Measurements from ENCODE around the gene STARD13. TPM values are rescaled to one million over a fixed set of nuclear protein-coding genes. Genes with fewer than 3 reads are reported as not detected.
"Not testable (repeated sequence)": the region's sequence is repeated elsewhere in the genome, so short reads cannot be mapped to it uniquely, and the experiment has no call there.

STARD13 gene
- total RNA-seq, 1 donor: 28.2 TPM

GRCh38 chr13:33178209-33178840, 107.2 kb downstream of the STARD13 start:
- Histone ChIP-seq H3K4me2 (ENCODE audit: insufficient read depth, low read length) (no peak overlapping the region), H3K9me3 (ENCODE audit: low read depth, low read length) (no peaks in the 10 kb centered on the region), H2AFZ (ENCODE audit: low read length) (no peak overlapping the region), H3K79me2 (ENCODE audit: insufficient read depth, low read length) (peaks cover 92% of the 10 kb centered on the region), H3K4me3 (ENCODE audit: insufficient read depth, low read length) (no peak overlapping the region), H3K27ac (ENCODE audit: low read depth, low read length) (no peak overlapping the region), H3K27me3 (ENCODE audit: insufficient read depth, low read length) (no peaks in the 10 kb centered on the region), H3K4me1 (ENCODE audit: insufficient read depth, low read length) (peaks cover 26% of the 10 kb centered on the region), H3K36me3 (ENCODE audit: insufficient read depth, low read length) (peaks cover 22% of the 10 kb centered on the region), H4K20me1 (ENCODE audit: insufficient read depth, low read length) (no peaks in the 10 kb centered on the region)
- TF ChIP-seq CTCF (IDR thresholded peaks at IDR 0.05; ENCODE audit: extremely low read depth, low read depth, low read length): no peak
- DNase-seq (ENCODE audit: insufficient read length, low spot score, missing footprints): no peak

GRCh38 chr13:33177340-33178208, 108.0 kb downstream of the STARD13 start:
- not testable (repeated sequence) for H3K27me3 ChIP-seq (ENCODE audit: insufficient read depth, low read length); H3K9me3 ChIP-seq (ENCODE audit: low read depth, low read length); DNase-seq (ENCODE audit: insufficient read length, low spot score, missing footprints); H4K20me1 ChIP-seq (ENCODE audit: insufficient read depth, low read length); H3K4me2 ChIP-seq (ENCODE audit: insufficient read depth, low read length); H3K4me3 ChIP-seq (ENCODE audit: insufficient read depth, low read length); H2AFZ ChIP-seq (ENCODE audit: low read length)
- Histone ChIP-seq H3K4me1 (ENCODE audit: insufficient read depth, low read length) (peaks cover 25% of the 10 kb centered on the region), H3K27ac (ENCODE audit: low read depth, low read length) (peak overlapping the region; percentile 37), H3K36me3 (ENCODE audit: insufficient read depth, low read length) (peaks cover 22% of the 10 kb centered on the region), H3K79me2 (ENCODE audit: insufficient read depth, low read length) (peaks cover 91% of the 10 kb centered on the region)

GRCh38 chr13:33176526-33176925, 109.0 kb downstream of the STARD13 start:
- Histone ChIP-seq H4K20me1 (ENCODE audit: insufficient read depth, low read length) (no peaks in the 10 kb centered on the region), H3K4me1 (ENCODE audit: insufficient read depth, low read length) (peaks cover 25% of the 10 kb centered on the region), H3K79me2 (ENCODE audit: insufficient read depth, low read length) (peaks cover 89% of the 10 kb centered on the region)

GRCh38 chr13:33175991-33176390, 109.6 kb downstream of the STARD13 start:
- H3K27ac ChIP-seq (ENCODE audit: low read depth, low read length): peak overlapping the region; percentile 53
- H3K4me3 ChIP-seq (ENCODE audit: insufficient read depth, low read length): no peak overlapping the region
- H3K9me3 ChIP-seq (ENCODE audit: low read depth, low read length): no peaks in the 10 kb centered on the region
- peaks cover 25% of the 10 kb centered on the region for H3K4me1 ChIP-seq (ENCODE audit: insufficient read depth, low read length)
- H2AFZ ChIP-seq (ENCODE audit: low read length): no peak overlapping the region
- peaks cover 89% of the 10 kb centered on the region for H3K79me2 ChIP-seq (ENCODE audit: insufficient read depth, low read length)
- no peaks in the 10 kb centered on the region for H3K27me3 ChIP-seq (ENCODE audit: insufficient read depth, low read length)
- H3K36me3 ChIP-seq (ENCODE audit: insufficient read depth, low read length): peaks cover 27% of the 10 kb centered on the region
- no peak overlapping the region for H3K4me2 ChIP-seq (ENCODE audit: insufficient read depth, low read length)
- H4K20me1 ChIP-seq (ENCODE audit: insufficient read depth, low read length): no peaks in the 10 kb centered on the region
- no peak for DNase-seq (ENCODE audit: insufficient read length, low spot score, missing footprints)
- TF ChIP-seq CTCF (IDR thresholded peaks at IDR 0.05; ENCODE audit: extremely low read depth, low read depth, low read length): no peak

More at GRCh38 chr13:33176526-33176925, 109.0 kb downstream of the STARD13 start:
- H3K4me3 ChIP-seq (ENCODE audit: insufficient read depth, low read length): no peak overlapping the region
- H3K27ac ChIP-seq (ENCODE audit: low read depth, low read length): peak overlapping the region; percentile 53
- TF ChIP-seq CTCF (IDR thresholded peaks at IDR 0.05; ENCODE audit: extremely low read depth, low read depth, low read length): no peak
- no peak overlapping the region for H2AFZ ChIP-seq (ENCODE audit: low read length)
- DNase-seq (ENCODE audit: insufficient read length, low spot score, missing footprints): no peak
- H3K36me3 ChIP-seq (ENCODE audit: insufficient read depth, low read length): peaks cover 26% of the 10 kb centered on the region
- no peaks in the 10 kb centered on the region for H3K27me3 ChIP-seq (ENCODE audit: insufficient read depth, low read length)
- H3K9me3 ChIP-seq (ENCODE audit: low read depth, low read length): no peaks in the 10 kb centered on the region
- H3K4me2 ChIP-seq (ENCODE audit: insufficient read depth, low read length): no peak overlapping the region
